Measurements from ENCODE around the gene OVCH1. TPM values are rescaled to one million over a fixed set of nuclear protein-coding genes. Genes with fewer than 3 reads are reported as not detected.
A peak's percentile ranks its signal among the peaks of the same experiment; 100 is the strongest.

The OVCH1 gene
- total RNA-seq, 2 donors from 2014 or later, result 0.78 to 3.0 TPM

DNA sequence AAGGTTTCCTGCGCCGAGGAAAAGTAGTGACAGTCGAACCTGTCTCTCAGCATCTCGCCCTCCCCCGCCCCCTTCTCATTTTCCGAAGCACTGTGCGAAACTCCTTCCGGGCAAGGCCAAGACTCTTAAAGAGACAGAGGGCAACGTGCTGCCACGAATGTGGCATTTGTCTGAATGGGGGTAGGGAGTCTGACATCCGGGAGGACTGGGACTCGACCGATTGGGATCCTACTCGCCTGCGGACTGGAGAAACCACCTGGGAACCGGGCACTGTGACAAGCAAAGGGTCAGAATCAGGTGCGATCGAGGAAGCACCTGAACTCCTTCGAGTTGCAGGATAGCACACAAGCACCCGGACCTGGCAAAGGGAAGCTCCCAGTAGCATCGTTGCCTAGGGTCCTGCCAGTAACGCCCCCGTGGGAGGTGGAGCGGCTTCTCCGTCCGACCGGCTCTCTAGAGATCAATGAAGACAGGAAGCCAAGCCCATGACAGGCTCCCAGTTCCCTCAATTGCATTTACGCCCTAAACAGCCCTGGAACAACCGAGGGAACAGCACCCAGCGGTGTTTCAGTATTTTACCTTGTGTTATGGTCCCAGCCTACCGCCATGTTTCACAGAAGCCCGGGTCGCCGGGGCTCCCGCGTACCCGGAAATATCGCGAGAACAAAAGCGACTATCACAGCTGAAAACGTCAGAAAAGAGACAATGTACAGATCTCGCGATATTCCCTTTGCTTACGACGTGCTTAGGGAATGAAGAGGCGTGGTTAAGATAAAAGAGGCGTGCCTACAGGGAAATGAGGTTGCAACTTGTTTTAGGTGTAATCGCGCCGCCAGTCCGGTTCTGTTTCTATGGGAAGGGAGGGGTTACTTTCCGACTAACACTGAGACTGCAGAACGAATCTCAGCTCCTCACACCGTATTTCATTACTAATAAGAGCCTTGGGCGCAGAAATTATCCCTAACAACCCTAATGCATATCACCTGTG, 116.7 kb downstream of the OVCH1 start, which contains the start of gene ERGIC2:
Gene ERGIC2 (minus strand): TSS at position 637 of the 988 bp plus-strand sequence. CDS start 9,539 bp downstream, outside the sequence.
- ATAC-seq (ENCODE audit: insufficient number of reproducible peaks, low FRiP score, low read depth) (peak; percentile 100), DNase-seq (ENCODE audit: low spot score) (peak; percentile 89)
- Histone ChIP-seq H3K4me1 (ENCODE audit: control insufficient read depth in 1 of 2, low read depth in 2 of 2) (peaks cover 4 to 10% of the 10 kb centered on the region in 2 donors), H3K4me3 (peak within 1 kb of the TSS; percentile 79), H3K27me3 (replicated peaks; ENCODE audit: insufficient read depth) (no peaks in the 10 kb centered on the region), H3K9me3 (no peaks in the 10 kb centered on the region), H3K36me3 (no peaks in the 10 kb centered on the region), H3K27ac (peak within 1 kb of the TSS; percentile 67 to 75)
- TF ChIP-seq, protein P1, sequence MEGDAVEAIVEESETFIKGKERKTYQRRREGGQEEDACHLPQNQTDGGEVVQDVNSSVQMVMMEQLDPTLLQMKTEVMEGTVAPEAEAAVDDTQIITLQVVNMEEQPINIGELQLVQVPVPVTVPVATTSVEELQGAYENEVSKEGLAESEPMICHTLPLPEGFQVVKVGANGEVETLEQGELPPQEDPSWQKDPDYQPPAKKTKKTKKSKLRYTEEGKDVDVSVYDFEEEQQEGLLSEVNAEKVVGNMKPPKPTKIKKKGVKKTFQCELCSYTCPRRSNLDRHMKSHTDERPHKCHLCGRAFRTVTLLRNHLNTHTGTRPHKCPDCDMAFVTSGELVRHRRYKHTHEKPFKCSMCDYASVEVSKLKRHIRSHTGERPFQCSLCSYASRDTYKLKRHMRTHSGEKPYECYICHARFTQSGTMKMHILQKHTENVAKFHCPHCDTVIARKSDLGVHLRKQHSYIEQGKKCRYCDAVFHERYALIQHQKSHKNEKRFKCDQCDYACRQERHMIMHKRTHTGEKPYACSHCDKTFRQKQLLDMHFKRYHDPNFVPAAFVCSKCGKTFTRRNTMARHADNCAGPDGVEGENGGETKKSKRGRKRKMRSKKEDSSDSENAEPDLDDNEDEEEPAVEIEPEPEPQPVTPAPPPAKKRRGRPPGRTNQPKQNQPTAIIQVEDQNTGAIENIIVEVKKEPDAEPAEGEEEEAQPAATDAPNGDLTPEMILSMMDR (IDR thresholded peaks at IDR 0.05), result no peak

Other genes starting within 250 kb of the OVCH1 start
- 10 to 100 TPM; 61.3 to 67.3 TPM for gene ERGIC2, start 116.5 kb downstream of the OVCH1 start, total RNA-seq

All from thoracic aorta (tissue), 2 donors.